H1 (cell line): ENCODE results near the gene KRTAP10-2. TPM values are rescaled to one million over a fixed set of nuclear protein-coding genes. Genes with fewer than 3 reads are reported as not detected.

Experiments
- RFX5 ChIP-seq: IDR thresholded peaks from 2 replicates; pipeline ENCODE4 v1.6.1; 2011; ENCODE audit warnings: low read depth, low read length, improper control_type of control experiment, borderline replicate concordance
- polyA plus RNA-seq, 7 experiments: library from polyadenylated mRNA; depleted of rRNA in 3 of 7; stranded (reverse) in 5 of 7; unstranded in 2 of 7; fragments of >200 nt in 5 of 7; fragments of 200-250 nt in 2 of 7; gene quantifications; 1 replicate in 5 of 7; 2 replicates in 1 of 7; 4 replicates in 1 of 7; pipeline versions ENCODE4 v1.2.1 to v1.2.3, GENCODE V29; 2011 to 2013; ENCODE audit warnings: missing spikeins in 2 of 7, mixed read lengths in 2 of 7
- total RNA-seq: library from RNA; stranded (reverse); fragmentation: NEBNext Ultra II Directional; extraction: Animal tissue kit (Norgen Biotek cat#: 25700); gene quantifications from 2 replicates; pipeline ENCODE4 v1.2.1, GENCODE V29; 2021

Gene KRTAP10-2
- total and polyA plus RNA-seq, 2 of the 8 experiments (the other 6 are each of a cell fraction or from before 2014, with no cell fraction given): 0.11 TPM; not detected in 1

- no peak for TF ChIP-seq RFX5
Observed at GRCh38 chr21:44537930-44538911, 13.1 kb downstream of the KRTAP10-2 start (continued).
